Mucosa of stomach (tissue), 1 donor: ENCODE data around the gene PIGBOS1.

Experiments
- H3K27me3 ChIP-seq: one replicate; pipeline ENCODE4 v1.7.0; 2013; ENCODE audit warnings: mild to moderate bottlenecking, low read length; ENCODE audit not compliant: control insufficient read depth, insufficient read depth
- H3K36me3 ChIP-seq: one replicate; pipeline ENCODE4 v1.7.0; 2013; ENCODE audit warnings: low read length; ENCODE audit not compliant: control insufficient read depth, insufficient read depth
- H3K4me1 ChIP-seq: one replicate; pipeline ENCODE4 v1.7.0; 2013; ENCODE audit warnings: mild to moderate bottlenecking, low read length; ENCODE audit not compliant: control insufficient read depth, insufficient read depth
- H3K4me3 ChIP-seq: one replicate; pipeline ENCODE4 v1.7.0; 2013; ENCODE audit warnings: low read length
- H3K9ac ChIP-seq: one replicate; pipeline ENCODE4 v1.7.0; 2013; ENCODE audit warnings: mild to moderate bottlenecking, low read length, moderate library complexity
- H3K9me3 ChIP-seq: one replicate; pipeline ENCODE4 v1.7.0; 2013; ENCODE audit warnings: mild to moderate bottlenecking, low read length, moderate library complexity; ENCODE audit not compliant: control insufficient read depth
- donor health status: Pancreatic carcinoma.

PIGBOS1 gene

DNA sequence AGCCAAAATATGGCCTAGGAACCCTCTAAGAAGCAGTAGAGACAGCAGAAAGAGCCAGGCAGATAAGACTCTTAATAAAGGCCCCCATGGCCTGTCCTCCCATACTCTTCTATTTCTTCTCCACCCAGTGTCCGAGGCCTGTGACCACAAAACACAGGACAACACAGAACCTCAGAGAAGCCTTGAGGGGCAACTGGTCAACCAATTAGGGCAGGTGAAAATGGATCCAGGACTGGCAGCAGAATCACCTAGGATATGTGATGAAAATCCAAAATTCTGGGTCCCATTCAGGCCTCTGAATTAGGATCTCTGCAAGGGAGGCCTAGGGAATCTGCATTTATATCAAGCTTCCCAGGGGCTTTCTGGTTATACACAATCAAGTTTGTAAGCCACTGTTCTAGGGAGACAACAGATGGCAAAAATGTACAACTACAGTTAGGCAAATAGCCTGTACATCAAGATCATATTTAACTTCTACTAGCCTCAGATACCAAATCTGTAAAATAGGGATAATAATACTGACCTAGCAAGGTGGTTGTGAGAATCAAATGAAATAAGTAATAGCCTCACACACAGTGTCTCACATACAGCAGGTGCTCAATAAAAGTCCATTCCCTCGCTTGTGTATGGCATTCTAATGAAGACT is 39.7 kb downstream of the PIGBOS1 start:
- H3K4me1 ChIP-seq = peaks cover 35% of the 10 kb centered on the region
- H3K4me3 ChIP-seq = no peak overlapping the region

DNA sequence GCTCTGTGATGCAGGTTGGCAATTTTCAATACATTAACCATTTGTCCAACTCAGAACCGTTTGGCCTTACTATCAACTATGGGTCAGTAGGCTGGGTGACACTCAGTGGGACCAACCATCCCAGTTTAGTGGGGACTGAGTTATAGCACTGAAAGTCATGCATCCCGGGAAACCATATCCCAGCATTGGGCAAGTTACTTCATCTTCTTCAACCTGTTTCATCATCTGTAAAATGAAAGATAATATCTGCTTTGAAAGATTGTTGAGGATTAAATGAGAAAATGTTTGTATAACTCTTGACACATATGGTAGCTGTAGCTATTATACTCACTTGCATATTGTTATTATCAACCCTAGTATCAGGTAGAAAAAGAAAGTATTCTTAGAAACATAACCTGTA is 41.2 kb downstream of the PIGBOS1 start:
- peaks cover 27% of the 10 kb centered on the region for H3K4me1 ChIP-seq
- H3K27me3 ChIP-seq = no peaks in the 10 kb centered on the region
- no peaks in the 10 kb centered on the region for H3K36me3 ChIP-seq
- H3K9me3 ChIP-seq = no peaks in the 10 kb centered on the region
- H3K9ac ChIP-seq = no peak overlapping the region
- no peak overlapping the region for H3K4me3 ChIP-seq

More for the DNA sequence above, 39.7 kb downstream of the PIGBOS1 start:
- no peaks in the 10 kb centered on the region for H3K9me3 ChIP-seq
- no peak overlapping the region for H3K9ac ChIP-seq
- H3K27me3 ChIP-seq = no peaks in the 10 kb centered on the region
- no peaks in the 10 kb centered on the region for H3K36me3 ChIP-seq

DNA sequence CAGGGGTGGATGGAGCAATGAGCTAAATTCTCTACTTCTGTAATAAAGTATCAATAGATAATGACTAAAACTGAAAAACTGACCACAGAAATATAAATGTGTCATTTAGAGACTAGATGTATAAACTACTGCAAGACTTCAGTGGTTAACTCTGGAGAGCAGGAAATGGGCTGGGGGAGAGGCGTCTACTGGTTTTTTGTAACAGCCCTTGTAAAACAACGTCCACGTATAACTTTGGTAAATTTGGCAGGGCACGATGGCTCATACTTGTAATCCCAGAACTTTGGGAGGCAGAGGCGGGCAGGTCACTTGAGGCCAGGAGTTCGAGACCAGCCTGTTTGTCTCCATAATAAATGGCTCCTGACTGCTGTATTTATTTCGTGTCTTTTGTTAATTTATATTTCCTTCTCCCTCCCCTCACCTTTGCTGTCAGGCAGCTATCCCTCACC is 41.8 kb downstream of the PIGBOS1 start:
- H3K27me3 ChIP-seq = no peaks in the 10 kb centered on the region
- no peak overlapping the region for H3K9ac ChIP-seq
- H3K9me3 ChIP-seq = no peaks in the 10 kb centered on the region
- no peaks in the 10 kb centered on the region for H3K36me3 ChIP-seq
- H3K4me3 ChIP-seq = no peak overlapping the region
- peaks cover 21% of the 10 kb centered on the region for H3K4me1 ChIP-seq

DNA sequence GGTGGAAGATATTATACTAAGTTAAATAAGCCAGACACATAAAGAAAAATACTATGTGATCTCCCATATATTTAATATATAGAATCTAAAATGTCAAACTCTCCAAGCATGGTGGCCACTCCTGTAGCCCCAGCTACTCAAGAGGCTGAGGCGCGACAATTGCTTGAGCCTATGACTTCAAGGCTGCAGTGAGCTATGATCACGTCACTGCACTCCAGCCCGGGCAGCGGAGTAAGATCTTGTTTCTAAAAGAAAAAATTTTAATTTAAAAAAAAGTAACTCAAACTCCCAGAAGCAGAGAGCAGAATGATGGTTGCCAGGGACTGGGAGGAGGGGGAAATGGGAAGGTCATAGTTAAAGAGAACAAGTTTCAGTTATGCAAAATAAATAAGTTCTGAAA is 42.6 kb downstream of the PIGBOS1 start:
- Histone ChIP-seq H3K36me3 (no peaks in the 10 kb centered on the region), H3K4me1 (peaks cover 16% of the 10 kb centered on the region), H3K27me3 (no peaks in the 10 kb centered on the region)

DNA sequence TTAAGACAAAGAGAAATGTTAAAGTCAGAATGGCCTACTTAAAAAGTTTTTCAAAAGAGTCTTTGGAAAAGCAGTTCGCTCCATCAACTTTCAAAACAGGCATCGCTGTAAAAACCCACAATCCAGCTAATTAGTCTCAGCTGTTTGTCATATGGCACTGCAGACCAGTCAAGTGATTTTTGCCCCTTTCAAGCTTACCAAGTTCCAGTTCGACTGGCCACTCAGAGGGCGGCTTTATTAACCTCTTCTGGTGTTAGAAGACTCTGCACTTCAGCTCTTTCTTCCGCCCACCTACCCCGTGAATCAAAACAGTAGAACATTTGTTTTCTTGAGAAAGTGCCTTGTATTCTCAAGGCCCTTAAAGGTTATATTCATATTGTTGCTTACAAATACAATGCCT is 48.6 kb downstream of the PIGBOS1 start:
- Histone ChIP-seq H3K9ac (no peak overlapping the region), H3K4me1 (peaks cover 18% of the 10 kb centered on the region), H3K9me3 (no peaks in the 10 kb centered on the region), H3K4me3 (no peak overlapping the region), H3K27me3 (no peaks in the 10 kb centered on the region), H3K36me3 (no peaks in the 10 kb centered on the region)

More for the DNA sequence above, 42.6 kb downstream of the PIGBOS1 start:
- Histone ChIP-seq H3K4me3 (no peak overlapping the region), H3K9ac (no peak overlapping the region), H3K9me3 (no peaks in the 10 kb centered on the region)

DNA sequence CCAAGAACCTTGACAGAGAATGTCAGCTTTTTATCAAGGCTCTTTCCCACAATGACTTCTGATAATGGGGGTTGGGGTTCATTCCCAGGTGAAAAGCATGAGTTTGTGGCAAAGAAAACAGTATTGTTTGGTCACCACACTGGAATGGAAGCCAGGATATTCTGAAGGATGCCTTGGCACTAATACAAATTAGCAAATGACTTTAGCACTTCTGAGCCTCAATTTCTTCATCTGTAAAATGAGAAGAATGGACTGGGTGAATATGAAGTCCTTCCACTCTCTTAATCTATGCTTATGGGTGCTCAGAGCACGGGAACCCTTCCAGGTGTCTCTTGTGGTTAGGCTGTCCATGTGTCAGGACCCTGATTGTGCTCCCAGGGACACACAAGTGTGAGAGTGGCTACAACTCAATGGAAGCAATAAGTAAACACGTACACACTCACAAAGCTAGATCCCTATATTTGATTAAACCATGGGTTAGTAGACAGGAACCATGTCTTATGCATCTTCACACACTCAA is 50.7 kb downstream of the PIGBOS1 start:
- H3K27me3 ChIP-seq = no peaks in the 10 kb centered on the region

DNA sequence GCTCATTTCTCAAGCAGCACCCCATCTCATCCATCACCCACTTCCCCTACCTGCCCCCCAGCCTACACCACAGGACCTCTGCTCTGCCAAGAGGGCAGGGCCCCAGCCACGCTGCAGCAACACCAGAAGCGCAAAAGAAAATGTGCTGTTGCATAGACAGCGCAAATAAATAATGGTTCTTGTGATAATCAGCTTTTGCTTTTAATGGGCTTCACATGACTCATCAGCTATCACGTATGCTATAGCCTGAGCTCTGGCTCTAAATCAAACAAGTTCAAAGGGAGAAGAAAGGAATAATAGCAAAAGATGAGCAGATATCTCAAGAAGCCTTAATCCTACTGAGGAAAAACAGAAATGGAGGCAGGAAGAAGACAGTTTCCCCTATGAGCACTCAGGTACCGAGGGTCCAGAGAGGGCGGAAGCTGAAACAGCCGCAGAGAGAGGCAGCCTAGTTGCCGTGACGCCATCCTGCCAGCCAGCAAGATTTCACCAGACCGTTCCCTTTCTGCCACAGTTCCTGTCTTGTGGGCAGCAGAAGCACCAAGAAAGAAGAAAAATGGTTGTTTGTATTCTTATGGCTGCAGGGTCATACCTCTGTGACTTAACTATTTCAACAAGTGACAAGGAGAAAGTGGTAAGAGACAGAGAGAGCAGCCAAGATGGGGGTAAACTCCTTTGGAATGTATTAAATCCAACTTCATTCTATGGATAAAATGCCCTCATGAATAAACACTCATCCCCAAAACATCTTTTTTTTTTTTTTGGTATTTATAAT is 51.3 kb downstream of the PIGBOS1 start:
- no peak overlapping the region for H3K9ac ChIP-seq
- peaks cover 15% of the 10 kb centered on the region for H3K4me1 ChIP-seq
- no peaks in the 10 kb centered on the region for H3K27me3 ChIP-seq
- no peak overlapping the region for H3K4me3 ChIP-seq
- H3K36me3 ChIP-seq = no peaks in the 10 kb centered on the region
- no peaks in the 10 kb centered on the region for H3K9me3 ChIP-seq

More for the DNA sequence above, 50.7 kb downstream of the PIGBOS1 start:
- H3K36me3 ChIP-seq = no peaks in the 10 kb centered on the region
- H3K4me3 ChIP-seq = no peak overlapping the region
- no peaks in the 10 kb centered on the region for H3K9me3 ChIP-seq
- no peak overlapping the region for H3K9ac ChIP-seq
- peaks cover 15% of the 10 kb centered on the region for H3K4me1 ChIP-seq
